OCI-LY7 (cell line): ENCODE results near the gene COL11A2. TPM values are rescaled to one million over a fixed set of nuclear protein-coding genes. Genes with fewer than 3 reads are reported as not detected.

ENCODE experiments used
- BruUV-seq: library from RNA; stranded (reverse); fragments of 400-500 nt; replicated peaks from 2 replicates; lab custom pipeline; 2021; lab: Mats Ljungman, UMichigan
- CTCF ChIA-PET: fragments of 300-600 bp; sonication (Branson Sonifier 250); formaldehyde crosslinking; loops from one replicate; lab custom pipeline; 2022; ENCODE audit warnings: antibody characterized with exemption; ENCODE audit not compliant: unreplicated experiment; lab: Charles Lee
- POLR2A ChIA-PET: fragments of 300-600 bp; sonication (Branson Sonifier 250); formaldehyde crosslinking; loops from one replicate; lab custom pipeline; 2022; ENCODE audit warnings: antibody characterized with exemption; lab: Charles Lee
- DNase-seq: peaks from one replicate; pipeline ENCODE4 v3.0.0-alpha.2; 2015; ENCODE audit warnings: low spot score
- H2AFZ ChIP-seq: fragments of 200-600 bp; sonication (generic), shearing (Covaris generic); 2 replicates; pipeline ENCODE4 v1.6.1; 2014; ENCODE audit warnings: mild to moderate bottlenecking, antibody characterized with exemption, low read length, moderate library complexity
- H3K27ac ChIP-seq: fragments of 200-600 bp; sonication (generic); 2 replicates; pipeline ENCODE4 v1.5.1; 2014; ENCODE audit warnings: mixed run types, low read depth, mild to moderate bottlenecking, moderate library complexity, low read length, inconsistent platforms; ENCODE audit not compliant: poor library complexity, severe bottlenecking
- H3K36me3 ChIP-seq: fragments of 200-600 bp; sonication (generic); 2 replicates; pipeline ENCODE4 v1.6.1; 2014; ENCODE audit warnings: mild to moderate bottlenecking, antibody characterized with exemption, low read length, moderate library complexity, mixed read lengths; ENCODE audit not compliant: insufficient read depth
- H3K4me1 ChIP-seq: fragments of 200-600 bp; sonication (generic); 2 replicates; pipeline ENCODE4 v1.5.1; 2014; ENCODE audit warnings: mild to moderate bottlenecking, low read length; ENCODE audit not compliant: insufficient read depth, poor library complexity, severe bottlenecking
- H3K4me2 ChIP-seq: fragments of 200-600 bp; sonication (generic); 2 replicates; pipeline ENCODE4 v1.6.1; 2014; ENCODE audit warnings: mild to moderate bottlenecking, low read length
- H3K4me3 ChIP-seq: fragments of 200-600 bp; sonication (generic); 2 replicates; pipeline ENCODE4 v1.5.1; 2014; ENCODE audit warnings: mild to moderate bottlenecking, low read depth, low read length; ENCODE audit not compliant: poor library complexity, severe bottlenecking
- H3K79me2 ChIP-seq: fragments of 200-600 bp; sonication (generic); 2 replicates; pipeline ENCODE4 v1.6.1; 2016; ENCODE audit warnings: low read depth, mild to moderate bottlenecking, low read length, moderate library complexity, mixed read lengths; ENCODE audit not compliant: insufficient read depth
- H3K9me2 ChIP-seq: fragments of 200-600 bp; sonication (generic); 2 replicates; pipeline ENCODE4 v1.6.1; 2016; ENCODE audit warnings: mild to moderate bottlenecking, low read length, mixed read lengths; ENCODE audit not compliant: insufficient read depth
- H3K9me3 ChIP-seq: fragments of 200-600 bp; sonication (generic); 2 replicates; pipeline ENCODE4 v1.6.1; 2014; ENCODE audit warnings: mild to moderate bottlenecking, mixed run types, low read length, mixed read lengths
- H4K20me1 ChIP-seq: fragments of 200-600 bp; sonication (generic); 2 replicates; pipeline ENCODE4 v1.6.1; 2014; ENCODE audit warnings: mild to moderate bottlenecking, antibody characterized with exemption, low read length, moderate library complexity, mixed read lengths; ENCODE audit not compliant: insufficient read depth
- EZH2phosphoT487 ChIP-seq: fragments of 200-600 bp; sonication (generic); IDR thresholded peaks from 2 replicates; pipeline ENCODE4 v1.6.1; 2018; ENCODE audit warnings: low read depth, borderline replicate concordance, mild to moderate bottlenecking, mixed run types, antibody characterized with exemption, low read length, moderate library complexity, mixed read lengths
- intact Hi-C: fragments of 100-400 bp; cut with micrococcal nuclease; formaldehyde crosslinking; loops from one replicate; pipeline ENCODE4 v1.10.0; 2022; ENCODE audit not compliant: unreplicated experiment
- total RNA-seq, 2 experiments: library from RNA; depleted of rRNA in 1 of 2; stranded (reverse); fragments of >200 nt in 1 of 2; shearing (Covaris generic) in 1 of 2; gene quantifications; 2 replicates each; pipeline ENCODE4 v1.2.3, GENCODE V29; 2014 to 2022
- TF ChIP-seq, protein P1 (sequence below): fragments of 200-600 bp; sonication (generic); conservative IDR thresholded peaks from 2 replicates; pipeline ENCODE4 v1.5.1; 2014; ENCODE audit warnings: mild to moderate bottlenecking, antibody characterized with exemption, low read length, moderate library complexity, mixed read lengths

COL11A2 gene
- total RNA-seq, 2 experiments from 2014 or later = 4.5 to 5.2 TPM

DNA sequence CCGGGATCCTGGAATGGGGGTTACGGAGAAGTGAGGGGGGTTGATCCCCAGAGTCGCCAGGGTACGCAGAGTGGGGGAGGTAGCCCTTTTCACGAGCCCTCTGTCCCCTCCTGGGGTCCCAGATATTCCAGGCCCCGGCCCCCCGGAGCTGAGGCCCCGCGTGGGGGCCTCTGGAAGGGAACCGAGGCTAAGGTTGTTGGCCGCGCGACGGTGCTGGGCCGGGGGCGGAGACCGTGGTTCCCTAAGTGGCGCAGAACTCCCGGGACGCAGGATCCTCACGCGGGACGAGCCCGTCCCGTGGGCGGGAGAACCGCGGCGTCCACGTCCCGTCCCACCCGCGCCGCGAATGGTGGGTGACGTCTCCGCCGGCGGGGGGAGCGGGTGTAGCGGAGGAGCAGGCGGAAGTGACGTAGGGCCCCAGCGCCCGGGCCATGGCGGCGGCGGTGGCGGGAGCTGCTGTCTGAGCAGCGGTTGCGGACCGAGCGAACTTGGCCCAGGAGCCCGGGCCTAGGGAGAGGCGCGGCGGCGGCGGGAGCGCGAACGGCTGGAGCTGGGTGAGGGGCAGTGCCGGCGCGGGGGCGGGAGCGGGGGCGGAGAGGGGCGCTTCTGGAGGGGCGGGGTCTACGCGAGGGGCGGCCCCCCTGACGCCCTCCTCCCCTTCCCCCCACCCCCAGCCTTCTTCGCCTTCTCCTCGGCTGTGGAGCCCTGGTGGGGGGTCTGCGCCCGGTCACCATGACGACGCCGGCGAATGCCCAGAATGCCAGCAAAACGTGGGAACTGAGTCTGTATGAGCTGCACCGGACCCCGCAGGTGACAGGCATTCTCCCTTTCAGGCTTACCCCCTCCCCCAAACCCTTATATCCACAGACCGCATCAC, 16.1 kb upstream of the COL11A2 start, which contains the start of gene RING1:
Gene RING1, plus strand, starts transcription at position 410 of the 877 bp plus-strand sequence. Its CDS starts 323 bp downstream, at position 733.
- peaks cover 6% of the 10 kb centered on the region; the same call in 1 of the 2 replicates for H3K79me2 ChIP-seq
- H3K4me1 ChIP-seq = peaks cover 40% of the 10 kb centered on the region
- no peak for TF ChIP-seq EZH2phosphoT487
- TF ChIP-seq, protein P1, sequence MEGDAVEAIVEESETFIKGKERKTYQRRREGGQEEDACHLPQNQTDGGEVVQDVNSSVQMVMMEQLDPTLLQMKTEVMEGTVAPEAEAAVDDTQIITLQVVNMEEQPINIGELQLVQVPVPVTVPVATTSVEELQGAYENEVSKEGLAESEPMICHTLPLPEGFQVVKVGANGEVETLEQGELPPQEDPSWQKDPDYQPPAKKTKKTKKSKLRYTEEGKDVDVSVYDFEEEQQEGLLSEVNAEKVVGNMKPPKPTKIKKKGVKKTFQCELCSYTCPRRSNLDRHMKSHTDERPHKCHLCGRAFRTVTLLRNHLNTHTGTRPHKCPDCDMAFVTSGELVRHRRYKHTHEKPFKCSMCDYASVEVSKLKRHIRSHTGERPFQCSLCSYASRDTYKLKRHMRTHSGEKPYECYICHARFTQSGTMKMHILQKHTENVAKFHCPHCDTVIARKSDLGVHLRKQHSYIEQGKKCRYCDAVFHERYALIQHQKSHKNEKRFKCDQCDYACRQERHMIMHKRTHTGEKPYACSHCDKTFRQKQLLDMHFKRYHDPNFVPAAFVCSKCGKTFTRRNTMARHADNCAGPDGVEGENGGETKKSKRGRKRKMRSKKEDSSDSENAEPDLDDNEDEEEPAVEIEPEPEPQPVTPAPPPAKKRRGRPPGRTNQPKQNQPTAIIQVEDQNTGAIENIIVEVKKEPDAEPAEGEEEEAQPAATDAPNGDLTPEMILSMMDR = no peak
- no peaks in the 10 kb centered on the region for H3K9me3 ChIP-seq
- intact Hi-C loops = loop anchor here (10.0 kb wide), 1 partner anchor 206 kb away; the partner anchor contains the start of genes CUTA and PHF1
- H3K4me2 ChIP-seq = peak within 1 kb of the TSS; percentile 91
- H3K27ac ChIP-seq = peak within 1 kb of the TSS; percentile 47
- BruUV-seq = no TSS peak
- POLR2A ChIA-PET = interaction anchor here (0.6 to 1.5 kb wide), 9 partner anchors 9 to 940 kb away, joined by 3 to 5 read pairs (median 3); no protein-coding TSS in a partner anchor
- CTCF ChIA-PET = interaction anchor here (0.6 to 0.7 kb wide), 4 partner anchors 9 to 91 kb away, joined by 3 to 7 read pairs (median 4); no protein-coding TSS in a partner anchor
- DNase-seq = peak; percentile 85
- H4K20me1 ChIP-seq = no peaks in the 10 kb centered on the region
- peaks cover 16% of the 10 kb centered on the region for H3K36me3 ChIP-seq
- no peaks in the 10 kb centered on the region for H3K9me2 ChIP-seq
- H3K4me3 ChIP-seq = peak within 1 kb of the TSS; percentile 90
- H2AFZ ChIP-seq = peak within 1 kb of the TSS; percentile 65

DNA sequence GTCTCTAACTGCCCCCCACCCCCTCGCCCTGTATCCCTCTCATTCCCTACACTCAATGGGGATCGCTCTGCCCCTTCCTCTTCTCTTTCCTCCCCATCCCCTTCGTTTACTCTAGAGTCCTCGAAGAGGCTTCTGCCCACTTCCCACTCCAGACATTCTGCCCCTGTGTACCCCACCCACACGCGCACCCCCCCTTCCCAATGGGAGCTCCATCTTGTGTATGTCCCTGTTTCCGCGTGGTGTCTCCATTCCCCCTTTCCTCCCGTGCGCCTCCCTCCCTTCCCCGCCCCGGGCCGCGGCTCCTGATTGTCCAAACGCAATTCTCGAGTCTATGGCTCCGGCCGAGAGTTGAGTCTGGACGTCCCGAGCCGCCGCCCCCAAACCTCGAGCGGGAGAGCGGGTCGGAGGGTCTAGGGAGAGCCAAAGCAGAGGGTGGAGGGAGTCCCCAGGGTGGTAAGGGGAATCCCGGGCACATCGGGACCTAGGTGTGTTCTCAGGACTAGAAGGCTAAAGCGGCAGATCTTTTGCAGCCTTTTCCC, 15.4 kb upstream of the COL11A2 start:
- Histone ChIP-seq H4K20me1 (no peaks in the 10 kb centered on the region), H2AFZ (peak overlapping the region; percentile 65), H3K9me3 (no peaks in the 10 kb centered on the region), H3K4me1 (peaks cover 40% of the 10 kb centered on the region), H3K4me2 (peak overlapping the region; percentile 91), H3K79me2 (peaks cover 6% of the 10 kb centered on the region; the same call in 1 of the 2 replicates), H3K4me3 (peak overlapping the region; percentile 90), H3K9me2 (no peaks in the 10 kb centered on the region), H3K36me3 (peaks cover 23% of the 10 kb centered on the region), H3K27ac (peak overlapping the region; percentile 47)
- TF ChIP-seq EZH2phosphoT487 = no peak
- TF ChIP-seq, protein P1 = no peak
- BruUV-seq = TSS peak; percentile 95
- CTCF ChIA-PET = interaction anchor here (0.6 kb wide), 1 partner anchor 8 kb away, joined by 4 read pairs; no protein-coding TSS in a partner anchor
- peak; percentile 32 for DNase-seq
- intact Hi-C loops = loop anchor here (10.0 kb wide), 1 partner anchor 207 kb away; the partner anchor contains the start of genes CUTA and PHF1
- POLR2A ChIA-PET = interaction anchor here (0.5 to 0.6 kb wide), 2 partner anchors 288 to 470 kb away, joined by 3 read pairs; no protein-coding TSS in a partner anchor
